HEK293 (cell line): ENCODE data around the gene TIRAP.

Experiments used
- ATF2 ChIP-seq: fragments of 450-650 bp; formaldehyde crosslinking; IDR thresholded peaks from 2 replicates; pipeline ENCODE4 v1.5.1; 2016; ENCODE audit warnings: missing biosample characterization, missing genetic modification characterization, low read depth
- KLF10 ChIP-seq: fragments of 450-650 bp; IDR thresholded peaks from 2 replicates; pipeline ENCODE4 v1.5.1; 2018; ENCODE audit warnings: missing biosample characterization, mild to moderate bottlenecking, missing genetic modification characterization
- YY1 ChIP-seq: fragments of 450-650 bp; formaldehyde crosslinking; IDR thresholded peaks from 2 replicates; pipeline ENCODE4 v1.5.1; 2018; ENCODE audit warnings: missing biosample characterization, missing genetic modification characterization
- ZNF530 ChIP-seq: fragments of 450-650 bp; formaldehyde crosslinking; IDR thresholded peaks from 2 replicates; pipeline ENCODE4 v1.5.1; 2016; ENCODE audit warnings: low read depth, missing biosample characterization, missing genetic modification characterization
- TF ChIP-seq, protein P1 (sequence below): fragments of 450-650 bp; formaldehyde crosslinking; IDR thresholded peaks from 2 replicates; pipeline ENCODE4 v1.5.1; 2016; ENCODE audit warnings: missing biosample characterization, missing genetic modification characterization

DNA sequence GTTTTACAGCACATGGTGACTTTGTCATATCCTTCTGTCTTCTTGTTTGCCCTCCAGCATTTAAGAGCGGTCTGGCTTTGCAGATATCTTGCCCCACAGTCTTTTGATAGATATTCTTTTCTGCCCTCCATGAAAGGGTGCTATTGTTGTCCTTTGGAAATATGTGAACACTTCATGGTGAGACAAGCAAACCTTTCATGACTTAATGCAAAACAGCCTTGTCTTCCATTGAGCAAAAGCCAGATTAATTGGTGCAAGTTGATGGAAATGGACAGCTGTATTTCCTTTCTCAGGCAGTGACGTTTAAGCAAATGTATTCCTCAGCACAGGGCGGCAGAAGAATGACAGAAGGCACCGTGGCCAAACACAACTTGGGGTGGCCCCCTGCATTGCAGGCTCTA, 25.4 kb downstream of the TIRAP start:
- TF ChIP-seq, protein P1, sequence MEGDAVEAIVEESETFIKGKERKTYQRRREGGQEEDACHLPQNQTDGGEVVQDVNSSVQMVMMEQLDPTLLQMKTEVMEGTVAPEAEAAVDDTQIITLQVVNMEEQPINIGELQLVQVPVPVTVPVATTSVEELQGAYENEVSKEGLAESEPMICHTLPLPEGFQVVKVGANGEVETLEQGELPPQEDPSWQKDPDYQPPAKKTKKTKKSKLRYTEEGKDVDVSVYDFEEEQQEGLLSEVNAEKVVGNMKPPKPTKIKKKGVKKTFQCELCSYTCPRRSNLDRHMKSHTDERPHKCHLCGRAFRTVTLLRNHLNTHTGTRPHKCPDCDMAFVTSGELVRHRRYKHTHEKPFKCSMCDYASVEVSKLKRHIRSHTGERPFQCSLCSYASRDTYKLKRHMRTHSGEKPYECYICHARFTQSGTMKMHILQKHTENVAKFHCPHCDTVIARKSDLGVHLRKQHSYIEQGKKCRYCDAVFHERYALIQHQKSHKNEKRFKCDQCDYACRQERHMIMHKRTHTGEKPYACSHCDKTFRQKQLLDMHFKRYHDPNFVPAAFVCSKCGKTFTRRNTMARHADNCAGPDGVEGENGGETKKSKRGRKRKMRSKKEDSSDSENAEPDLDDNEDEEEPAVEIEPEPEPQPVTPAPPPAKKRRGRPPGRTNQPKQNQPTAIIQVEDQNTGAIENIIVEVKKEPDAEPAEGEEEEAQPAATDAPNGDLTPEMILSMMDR (tag by site-specific recombination) = no peak
- TF ChIP-seq ZNF530 (no peak), YY1 (no peak), ATF2 (tag by site-specific recombination) (no peak), KLF10 (tag by site-specific recombination) (no peak)
